GM13977 (cell line): ENCODE measurements around the gene GPR55.

Source experiments
- DNase-seq: peaks from one replicate; pipeline ENCODE4 v3.0.0; 2012; ENCODE audit warnings: low spot score
- CTCF ChIP-seq: IDR thresholded peaks from 2 replicates; pipeline ENCODE4 v1.5.1; 2012; ENCODE audit warnings: mild to moderate bottlenecking, control low read depth; ENCODE audit not compliant: insufficient read depth; ENCODE audit errors: extremely low read depth, missing control alignments
- in situ Hi-C: fragments of 300-500 bp; cut with MboI; formaldehyde crosslinking; loops from one replicate; pipeline ENCODE4 v1.12.0; 2022; ENCODE audit warnings: low sequenced_read_pairs, low pct_unique_long_range_greater_than_20kb, mixed read lengths, inconsistent platforms; ENCODE audit not compliant: unreplicated experiment

Gene GPR55

DNA sequence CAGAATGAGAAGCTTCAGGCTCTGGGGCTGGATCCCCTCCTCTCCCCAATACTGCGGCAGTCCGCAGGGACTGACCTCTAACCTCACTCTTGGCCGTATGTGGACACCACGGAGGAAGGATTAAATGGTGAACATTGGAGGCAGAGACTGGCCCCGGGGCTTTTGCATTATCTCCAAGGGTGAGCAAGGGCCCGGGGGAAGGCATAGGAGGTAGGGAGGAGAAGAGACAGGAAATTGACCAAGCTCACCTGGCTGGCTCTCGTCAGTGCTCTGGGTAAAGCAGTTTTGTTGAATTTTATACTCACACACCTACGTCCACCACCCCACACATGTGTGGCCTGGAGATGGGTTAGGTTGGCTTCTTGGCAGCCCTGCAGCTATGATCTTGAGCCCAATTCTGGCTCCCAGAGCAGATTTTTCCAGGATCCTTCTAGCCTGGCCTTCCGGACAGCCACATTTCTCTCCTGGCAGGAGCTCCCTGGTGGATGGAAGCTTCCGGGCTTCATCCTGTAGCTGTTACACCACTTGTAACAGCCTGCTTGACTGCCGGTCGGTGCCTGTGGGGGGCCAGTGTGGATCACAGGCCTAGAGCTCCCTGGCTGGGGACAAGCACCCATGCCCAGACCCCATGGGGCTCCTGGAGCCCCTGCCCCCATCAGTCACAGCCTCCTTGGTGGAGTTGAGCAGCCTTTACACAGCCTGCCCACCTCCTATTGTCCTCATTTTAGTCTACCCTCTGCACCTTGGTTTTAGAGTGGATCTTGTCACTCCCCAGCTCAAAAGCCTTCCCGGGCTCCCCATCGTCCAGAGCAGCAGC is 52.7 kb downstream of the GPR55 start:
- no peak for TF ChIP-seq CTCF
- in situ Hi-C loops, result no loop called here

DNA sequence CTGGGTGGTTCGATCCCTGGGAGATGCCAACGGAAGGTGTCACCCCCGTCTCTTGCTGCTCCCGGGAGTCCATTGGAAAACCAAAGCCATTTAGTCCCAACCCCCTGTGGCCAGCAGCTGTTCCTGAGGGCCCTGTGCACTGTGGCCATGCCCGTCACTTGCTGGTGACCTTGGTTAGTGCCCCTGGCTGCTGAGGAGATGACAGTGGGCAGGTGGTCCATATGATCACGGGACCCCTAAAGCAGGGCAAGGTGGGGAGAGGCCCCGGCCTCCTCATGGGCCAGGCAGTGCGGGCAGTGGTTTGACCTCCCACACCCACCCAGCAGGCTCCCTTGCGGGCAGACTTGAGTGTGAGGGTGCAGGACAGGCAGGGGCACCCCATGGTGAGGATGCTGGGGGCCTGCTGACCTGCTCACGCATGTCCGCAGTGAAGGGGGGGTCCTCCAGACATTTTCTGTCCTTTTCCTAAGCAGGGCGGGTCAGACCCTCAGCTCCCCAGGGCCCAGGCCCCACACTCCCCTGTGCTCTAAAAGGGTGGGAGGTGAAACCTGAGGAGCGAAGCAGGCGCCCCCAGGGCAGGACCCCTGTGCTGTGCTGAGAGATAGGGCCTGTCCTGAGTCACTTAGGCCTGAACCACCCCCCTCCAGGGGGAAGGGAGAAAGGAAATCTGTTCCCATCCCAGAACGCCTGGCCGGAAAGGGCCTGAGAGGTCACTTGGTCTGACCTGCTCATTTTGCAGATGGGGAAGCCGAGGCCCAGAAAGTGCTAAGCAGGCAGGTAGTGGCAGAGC is 53.5 kb downstream of the GPR55 start:
- in situ Hi-C loops, result no loop called here
- no peak for TF ChIP-seq CTCF

More for the DNA sequence above, 52.7 kb downstream of the GPR55 start:
- no peak for DNase-seq

DNA sequence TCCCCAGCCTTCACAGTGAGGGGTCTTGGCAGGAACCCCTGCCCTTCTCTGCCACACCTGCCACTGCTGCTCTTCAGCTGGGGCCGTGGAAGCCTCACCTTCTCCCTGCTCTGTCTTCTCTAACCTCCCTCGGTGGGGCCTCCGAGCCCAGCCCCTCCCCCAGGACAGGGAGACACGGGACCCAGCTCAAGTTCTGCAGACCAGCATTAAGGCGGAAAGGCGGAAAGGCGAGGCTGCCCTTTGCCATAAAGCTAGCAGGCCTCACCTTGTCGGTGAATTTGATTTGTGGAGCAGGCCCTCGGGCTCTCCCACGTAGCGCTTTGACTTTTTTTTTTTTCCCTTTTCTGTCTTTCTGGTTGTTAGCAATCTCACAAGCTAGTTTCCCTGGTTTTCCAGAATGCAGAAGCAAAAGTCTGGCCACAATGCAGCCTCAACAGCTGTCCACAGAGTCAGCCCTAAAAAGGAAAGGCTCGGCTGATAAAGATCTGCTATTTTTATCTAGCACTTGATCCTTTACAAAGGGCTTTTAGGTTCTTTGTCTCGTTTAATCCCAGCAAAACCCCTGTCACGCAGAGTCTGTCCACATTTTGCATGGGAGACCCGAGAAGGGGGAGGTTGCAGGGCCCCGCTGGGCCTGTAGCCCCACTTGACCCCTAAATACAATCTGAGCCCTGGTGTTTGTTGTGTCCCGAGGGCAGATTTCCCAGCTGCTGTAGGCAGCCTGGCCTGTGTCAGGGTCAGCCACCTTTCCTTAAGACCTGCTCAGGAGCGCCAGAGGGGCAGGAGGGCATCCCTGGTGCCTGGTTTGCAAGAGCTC is 54.3 kb downstream of the GPR55 start:
- TF ChIP-seq CTCF, result no peak
- in situ Hi-C loops, result no loop called here
- DNase-seq, result no peak

More for the DNA sequence above, 53.5 kb downstream of the GPR55 start:
- no peak for DNase-seq

DNA sequence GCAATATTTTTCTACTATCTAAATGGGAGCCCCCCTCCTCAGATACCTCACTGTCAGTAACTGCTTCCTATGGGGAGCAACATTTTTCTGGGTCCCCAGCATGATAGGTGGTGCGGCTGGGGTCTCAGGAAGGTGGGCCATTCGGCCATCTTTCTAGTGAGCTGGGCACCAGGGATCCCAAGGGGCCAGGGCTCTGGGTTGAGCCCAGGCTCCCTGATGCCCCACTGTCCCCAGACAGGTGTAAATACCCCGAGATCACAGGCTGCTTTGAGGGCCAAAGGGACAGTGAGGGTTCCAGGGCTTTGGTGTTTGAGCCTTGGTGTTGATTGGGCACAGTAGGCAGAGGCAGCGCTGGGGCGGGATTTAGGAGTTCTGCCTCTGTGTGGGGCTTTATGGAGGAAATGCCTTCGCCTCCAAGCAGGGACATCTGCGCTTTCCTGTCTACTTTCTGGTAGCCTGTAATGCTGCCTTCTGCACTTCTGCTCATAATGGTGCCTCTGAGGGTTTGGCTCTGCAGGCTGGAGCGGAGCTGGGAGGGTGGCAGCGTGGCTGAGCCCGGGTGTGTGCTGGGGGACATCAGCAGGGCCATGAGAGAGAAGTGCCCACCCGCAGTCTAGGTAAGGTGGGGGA is 55.0 kb downstream of the GPR55 start:
- DNase-seq, result no peak
- TF ChIP-seq CTCF, result no peak
- in situ Hi-C loops, result no loop called here

GRCh38 chr2:230868947-230869913 is 55.8 kb downstream of the GPR55 start:
- in situ Hi-C loops, result no loop called here
- no peak for DNase-seq
- no peak for TF ChIP-seq CTCF
